Neuronal stem cell (in vitro differentiated cells): ENCODE data around the gene FIZ1.

ENCODE experiments used
- DNase-seq: peaks from one replicate; pipeline ENCODE4 v3.0.0-alpha.2; 2013; ENCODE audit warnings: low spot score
- H2AFZ ChIP-seq: one replicate; pipeline ENCODE4 v1.6.1; 2013; ENCODE audit warnings: mild to moderate bottlenecking, low read length, inconsistent platforms
- H2AK5ac ChIP-seq: 2 replicates; pipeline ENCODE4 v1.6.1; 2013; ENCODE audit warnings: low read depth, mild to moderate bottlenecking, inconsistent platforms, low read length, moderate library complexity, mixed read lengths
- H2BK120ac ChIP-seq: 2 replicates; pipeline ENCODE4 v1.6.1; 2013; ENCODE audit warnings: low read depth, mild to moderate bottlenecking, inconsistent platforms, low read length, moderate library complexity, mixed read lengths
- H2BK12ac ChIP-seq: one replicate; pipeline ENCODE4 v1.6.1; 2013; ENCODE audit warnings: low read length, inconsistent platforms
- H2BK15ac ChIP-seq: 2 replicates; pipeline ENCODE4 v1.6.1; 2013; ENCODE audit warnings: mild to moderate bottlenecking, low read length, inconsistent platforms, mixed read lengths
- H2BK5ac ChIP-seq: one replicate; pipeline ENCODE4 v1.6.1; 2013; ENCODE audit warnings: inconsistent platforms, mild to moderate bottlenecking, low read length, moderate library complexity
- H3K14ac ChIP-seq: one replicate; pipeline ENCODE4 v1.6.1; 2013; ENCODE audit warnings: low read length, inconsistent platforms
- H3K18ac ChIP-seq: 2 replicates; pipeline ENCODE4 v1.6.1; 2013; ENCODE audit warnings: low read length, inconsistent platforms
- H3K23ac ChIP-seq: 2 replicates; pipeline ENCODE4 v1.6.1; 2013; ENCODE audit warnings: low read depth, mild to moderate bottlenecking, mixed read lengths, low read length, inconsistent platforms; ENCODE audit not compliant: poor library complexity
- H3K27ac ChIP-seq: replicated peaks from 3 replicates; pipeline ENCODE4 v1.5.1; 2013; ENCODE audit warnings: low read length, inconsistent platforms
- H3K27me3 ChIP-seq, 3 experiments: 2 replicates each; pipeline ENCODE4 v1.6.1; 2013; ENCODE audit warnings: low read length in 3 of 3, mild to moderate bottlenecking in 2 of 3, inconsistent platforms in 1 of 3, low read depth in 1 of 3, mixed read lengths in 1 of 3, moderate library complexity in 1 of 3; ENCODE audit not compliant: control insufficient read depth in 3 of 3, insufficient read depth in 3 of 3
- H3K36me3 ChIP-seq, 2 donors: replicated peaks in 1 of 2; 2 replicates each; pipeline ENCODE4 v1.6.1; 2013; ENCODE audit warnings: low read length in 2 of 2; ENCODE audit not compliant: control insufficient read depth in 2 of 2, insufficient read depth in 2 of 2
- H3K4ac ChIP-seq: 2 replicates; pipeline ENCODE4 v1.6.1; 2013; ENCODE audit warnings: inconsistent platforms, mild to moderate bottlenecking, low read length, moderate library complexity
- H3K4me1 ChIP-seq, 2 donors: 1 replicate in 1 of 2; 2 replicates in 1 of 2; pipeline ENCODE4 v1.6.1; 2013; ENCODE audit warnings: low read length in 2 of 2, low read depth in 1 of 2; ENCODE audit not compliant: control insufficient read depth in 2 of 2, insufficient read depth in 1 of 2
- H3K4me2 ChIP-seq: one replicate; pipeline ENCODE4 v1.6.1; 2013; ENCODE audit warnings: mild to moderate bottlenecking, low read length, inconsistent platforms; ENCODE audit not compliant: insufficient read depth, poor library complexity, severe bottlenecking
- H3K4me3 ChIP-seq, 2 donors: 2 replicates each; pipeline ENCODE4 v1.5.1; 2013; ENCODE audit warnings: low read length in 2 of 2, mild to moderate bottlenecking in 2 of 2, inconsistent platforms in 1 of 2, moderate library complexity in 1 of 2
- H3K79me1 ChIP-seq: one replicate; pipeline ENCODE4 v1.6.1; 2013; ENCODE audit warnings: low read depth, mild to moderate bottlenecking, inconsistent platforms, low read length, moderate library complexity
- H3K9ac ChIP-seq: one replicate; pipeline ENCODE4 v1.6.1; 2013; ENCODE audit warnings: mild to moderate bottlenecking, low read depth, low read length, inconsistent platforms; ENCODE audit not compliant: poor library complexity
- H3K9me3 ChIP-seq, 2 donors: replicated peaks in 1 of 2; 2 replicates each; pipeline versions ENCODE3 to v1.6.1; 2013; ENCODE audit warnings: low read length in 2 of 2, mild to moderate bottlenecking in 2 of 2, inconsistent platforms in 1 of 2, low read depth in 1 of 2, mixed read lengths in 1 of 2, moderate library complexity in 1 of 2; ENCODE audit not compliant: control insufficient read depth in 2 of 2, insufficient read depth in 1 of 2
- H4K8ac ChIP-seq: one replicate; pipeline ENCODE4 v1.6.1; 2013; ENCODE audit warnings: low read depth, mild to moderate bottlenecking, inconsistent platforms, low read length, moderate library complexity
- H4K91ac ChIP-seq: one replicate; pipeline ENCODE4 v1.6.1; 2013; ENCODE audit warnings: low read length, low read depth, mild to moderate bottlenecking, inconsistent platforms; ENCODE audit not compliant: poor library complexity
- WGBS, 2 donors: extraction: QIAGEN DNeasy Blood & Tissue Kit; methylation state at CpG; one replicate each; pipeline ENCODE4 v1.1.7; 2013; ENCODE audit warnings: missing lambda C conversion rate in 2 of 2, mixed read lengths in 1 of 2; ENCODE audit not compliant: insufficient read length in 2 of 2, insufficient replicate concordance in 1 of 2; ENCODE audit errors: extremely low coverage in 2 of 2; 5-methylcytosine and 5-hydroxymethylcytosine counted together

The FIZ1 gene

DNA sequence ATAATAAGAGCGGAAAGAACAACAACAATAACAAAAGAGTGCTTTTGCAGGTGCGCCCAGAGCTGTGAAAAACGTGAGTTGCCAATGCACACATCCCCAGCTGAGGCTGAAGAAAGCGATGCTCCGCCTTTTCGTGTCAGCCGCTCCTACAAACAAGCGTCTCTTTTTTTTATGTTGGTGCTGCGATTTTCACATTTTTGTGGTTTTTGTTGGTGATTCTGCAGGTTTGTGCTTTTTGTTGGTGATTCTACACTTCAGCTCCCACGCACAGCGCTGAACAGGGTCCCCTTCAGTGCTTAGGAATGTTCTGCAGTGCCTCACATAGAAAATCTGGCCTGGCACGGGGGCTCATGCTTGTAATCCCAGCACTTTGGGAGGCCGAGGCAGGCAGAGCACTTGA, 46.7 kb downstream of the FIZ1 start:
- Histone ChIP-seq H3K36me3 (no peaks in the 10 kb centered on the region), H3K4me1 (peaks cover 17 to 24% of the 10 kb centered on the region in 2 donors), H3K14ac (no peak overlapping the region), H3K4me3 (no peak overlapping the region), H3K27me3 (no peaks in the 10 kb centered on the region), H2AFZ (peak overlapping the region; percentile 68), H3K79me1 (no peaks in the 10 kb centered on the region), H3K18ac (peak overlapping the region; percentile 6), H3K27ac (peak overlapping the region; percentile 21), H4K91ac (no peak overlapping the region), H3K4ac (no peak overlapping the region), H2BK15ac (no peak overlapping the region), H2BK120ac (no peak overlapping the region), H3K9me3 (no peaks in the 10 kb centered on the region), H4K8ac (no peak overlapping the region), H3K4me2 (no peak overlapping the region), H2BK5ac (no peak overlapping the region), H2AK5ac (no peak overlapping the region), H2BK12ac (no peak overlapping the region), H3K23ac (no peak overlapping the region), H3K9ac (no peak overlapping the region)
- no peak for DNase-seq
- no CpG with 5 or more reads among the region's 13 CpGs for WGBS, 2 donors

DNA sequence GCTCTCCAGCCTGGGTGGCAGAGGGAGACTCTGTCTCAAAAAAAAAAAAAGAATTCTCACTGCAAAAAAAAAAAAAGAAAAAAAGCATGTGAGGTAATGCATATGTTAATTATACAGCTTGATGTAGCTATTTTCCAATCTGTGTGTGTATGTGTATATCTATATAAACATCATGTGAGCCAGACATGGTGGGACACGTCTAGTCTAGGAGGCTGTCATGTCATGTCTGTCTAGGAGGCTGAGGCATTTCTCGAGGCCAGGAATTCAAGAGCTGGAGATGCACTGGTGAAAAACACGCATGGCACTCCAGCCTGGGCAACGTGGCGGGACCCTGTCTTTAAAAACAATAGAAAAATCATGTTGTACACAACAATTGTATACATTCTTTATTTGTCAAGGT, 47.1 kb downstream of the FIZ1 start:
- no peaks in the 10 kb centered on the region for H3K79me1 ChIP-seq
- DNase-seq, result no peak
- no peak overlapping the region for H2BK5ac ChIP-seq
- no peaks in the 10 kb centered on the region for H3K36me3 ChIP-seq
- no peak overlapping the region for H3K9ac ChIP-seq
- no peak overlapping the region for H3K14ac ChIP-seq
- peak overlapping the region; percentile 68 for H2AFZ ChIP-seq
- H4K8ac ChIP-seq, result no peak overlapping the region
- no peak overlapping the region for H4K91ac ChIP-seq
- no peak overlapping the region for H2BK15ac ChIP-seq
- H3K4me1 ChIP-seq, result peaks cover 17 to 26% of the 10 kb centered on the region in 2 donors
- H2BK120ac ChIP-seq, result no peak overlapping the region
- no peak overlapping the region for H3K4me2 ChIP-seq
- H3K9me3 ChIP-seq, result no peaks in the 10 kb centered on the region
- no peak overlapping the region for H3K4ac ChIP-seq
- H3K27me3 ChIP-seq, result no peaks in the 10 kb centered on the region
- H2BK12ac ChIP-seq, result no peak overlapping the region
- H3K23ac ChIP-seq, result no peak overlapping the region
- H3K4me3 ChIP-seq, result no peak overlapping the region
- no peak overlapping the region for H3K27ac ChIP-seq
- H3K18ac ChIP-seq, result no peak overlapping the region
- no CpG with 5 or more reads among the region's 5 CpGs for WGBS, 2 donors
- no peak overlapping the region for H2AK5ac ChIP-seq

DNA sequence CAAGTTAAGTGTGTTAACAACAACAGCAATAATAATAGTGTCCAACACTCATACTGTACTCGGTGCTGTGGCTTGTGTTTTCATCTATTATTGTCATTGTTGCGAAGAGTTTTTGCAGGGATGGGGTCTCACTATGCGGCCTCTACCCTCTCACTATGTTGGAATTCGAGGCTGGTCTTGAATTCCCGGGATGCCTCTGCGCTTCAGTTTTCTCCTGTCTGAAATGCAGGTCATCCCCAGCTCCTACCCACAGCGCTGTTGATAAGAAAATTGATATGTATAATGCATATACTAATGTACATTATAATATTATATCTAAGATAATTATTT, 49.0 kb downstream of the FIZ1 start:
- H3K4ac ChIP-seq, result no peak overlapping the region
- H3K4me2 ChIP-seq, result peak overlapping the region; percentile 90
- WGBS, 2 donors, result no CpG with 5 or more reads among the region's 7 CpGs
- H3K9ac ChIP-seq, result no peak overlapping the region
- H4K8ac ChIP-seq, result no peak overlapping the region
- no peak overlapping the region for H2BK12ac ChIP-seq
- H3K79me1 ChIP-seq, result peaks cover 2% of the 10 kb centered on the region
- peak overlapping the region; percentile 94 for H2AFZ ChIP-seq
- H4K91ac ChIP-seq, result no peak overlapping the region
- H3K36me3 ChIP-seq, result no peaks in the 10 kb centered on the region
- peaks cover 33 to 42% of the 10 kb centered on the region in 2 donors for H3K4me1 ChIP-seq
- H2BK5ac ChIP-seq, result peak overlapping the region; percentile 88
- peak overlapping the region in 1 of 2 donors; percentile 53 for H3K4me3 ChIP-seq
- DNase-seq, result peak; percentile 59
- no peak overlapping the region for H2BK15ac ChIP-seq
- H2AK5ac ChIP-seq, result no peak overlapping the region
- H2BK120ac ChIP-seq, result no peak overlapping the region
- peak overlapping the region; percentile 77 for H3K18ac ChIP-seq
- no peak overlapping the region for H3K23ac ChIP-seq
- no peaks in the 10 kb centered on the region for H3K9me3 ChIP-seq
- H3K14ac ChIP-seq, result no peak overlapping the region
- peak overlapping the region; percentile 98 for H3K27ac ChIP-seq
- H3K27me3 ChIP-seq, result no peaks in the 10 kb centered on the region

DNA sequence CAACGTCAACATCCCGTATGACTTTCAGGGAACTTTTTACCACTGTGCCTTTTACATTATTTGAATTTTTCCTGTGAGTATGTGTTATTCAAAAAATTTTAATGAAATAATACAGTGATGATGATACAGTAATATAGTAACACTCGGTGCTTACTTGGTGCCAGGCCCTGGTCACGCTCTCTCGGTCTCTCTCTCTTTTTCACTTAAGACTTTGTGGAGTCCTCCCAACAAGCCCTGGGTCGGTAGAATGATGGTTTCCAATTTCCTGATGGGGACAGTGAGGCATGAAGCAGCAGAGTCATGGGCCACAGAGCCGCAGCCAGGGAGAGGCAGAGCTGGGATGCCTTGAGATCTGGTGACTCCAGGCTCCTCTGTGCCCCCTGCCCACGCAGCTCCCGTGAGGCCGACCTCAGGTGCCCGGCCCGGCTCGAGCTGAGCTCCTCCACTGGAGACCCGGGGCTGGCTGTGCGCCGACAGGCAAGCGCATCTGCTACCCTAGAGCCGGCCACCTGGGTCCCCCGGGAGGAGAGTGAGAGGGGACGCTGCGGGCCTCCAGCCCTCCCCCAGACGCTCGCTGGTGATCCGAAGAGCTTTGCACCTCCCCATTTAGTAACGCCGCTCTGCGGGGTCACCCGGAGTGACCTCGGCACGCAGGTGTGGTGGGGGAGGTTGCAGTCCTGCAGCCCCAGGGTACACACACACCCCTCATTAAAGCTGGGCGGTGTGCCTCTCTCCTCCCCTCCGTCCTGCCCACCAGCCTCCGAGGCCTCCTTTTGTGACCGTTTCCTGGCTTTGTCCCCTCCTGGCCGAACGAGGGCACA, 49.6 kb downstream of the FIZ1 start:
- H2BK120ac ChIP-seq, result peak overlapping the region; percentile 44
- no peaks in the 10 kb centered on the region for H3K9me3 ChIP-seq
- H3K9ac ChIP-seq, result peak overlapping the region; percentile 89
- peak overlapping the region; percentile 44 for H3K4ac ChIP-seq
- H2AFZ ChIP-seq, result peak overlapping the region; percentile 94
- H4K8ac ChIP-seq, result no peak overlapping the region
- peak overlapping the region; percentile 97 for H3K18ac ChIP-seq
- peak; percentile 67 for DNase-seq
- no peak overlapping the region for H2BK12ac ChIP-seq
- H2AK5ac ChIP-seq, result peak overlapping the region; percentile 80
- H3K23ac ChIP-seq, result peak overlapping the region; percentile 51
- peak overlapping the region; percentile 84 for H2BK15ac ChIP-seq
- peaks cover 2% of the 10 kb centered on the region for H3K79me1 ChIP-seq
- no peak overlapping the region for H4K91ac ChIP-seq
- no CpG with 5 or more reads among the region's 36 CpGs for WGBS, 2 donors
- no peaks in the 10 kb centered on the region for H3K36me3 ChIP-seq
- peak overlapping the region; percentile 90 for H3K4me2 ChIP-seq
- peak overlapping the region; percentile 88 for H2BK5ac ChIP-seq
- peaks cover 34 to 44% of the 10 kb centered on the region in 2 donors for H3K4me1 ChIP-seq
- H3K4me3 ChIP-seq, result peak overlapping the region; percentile 53 to 68
- peak overlapping the region; percentile 98 for H3K27ac ChIP-seq
- no peaks in the 10 kb centered on the region for H3K27me3 ChIP-seq
- no peak overlapping the region for H3K14ac ChIP-seq
